GM19025 (cell line): Measurements from ENCODE around the gene KTN1.
A peak's percentile ranks its signal among the peaks of the same experiment; 100 is the strongest.

ENCODE experiments used
- ATAC-seq: cut with Tn5 transposase; IDR thresholded peaks from one replicate; pipeline ENCODE4 v1.9.1; 2021; ENCODE audit warnings: mild to moderate bottlenecking, low read depth, moderate library complexity; ENCODE audit not compliant: unreplicated experiment

KTN1 gene, protein sequence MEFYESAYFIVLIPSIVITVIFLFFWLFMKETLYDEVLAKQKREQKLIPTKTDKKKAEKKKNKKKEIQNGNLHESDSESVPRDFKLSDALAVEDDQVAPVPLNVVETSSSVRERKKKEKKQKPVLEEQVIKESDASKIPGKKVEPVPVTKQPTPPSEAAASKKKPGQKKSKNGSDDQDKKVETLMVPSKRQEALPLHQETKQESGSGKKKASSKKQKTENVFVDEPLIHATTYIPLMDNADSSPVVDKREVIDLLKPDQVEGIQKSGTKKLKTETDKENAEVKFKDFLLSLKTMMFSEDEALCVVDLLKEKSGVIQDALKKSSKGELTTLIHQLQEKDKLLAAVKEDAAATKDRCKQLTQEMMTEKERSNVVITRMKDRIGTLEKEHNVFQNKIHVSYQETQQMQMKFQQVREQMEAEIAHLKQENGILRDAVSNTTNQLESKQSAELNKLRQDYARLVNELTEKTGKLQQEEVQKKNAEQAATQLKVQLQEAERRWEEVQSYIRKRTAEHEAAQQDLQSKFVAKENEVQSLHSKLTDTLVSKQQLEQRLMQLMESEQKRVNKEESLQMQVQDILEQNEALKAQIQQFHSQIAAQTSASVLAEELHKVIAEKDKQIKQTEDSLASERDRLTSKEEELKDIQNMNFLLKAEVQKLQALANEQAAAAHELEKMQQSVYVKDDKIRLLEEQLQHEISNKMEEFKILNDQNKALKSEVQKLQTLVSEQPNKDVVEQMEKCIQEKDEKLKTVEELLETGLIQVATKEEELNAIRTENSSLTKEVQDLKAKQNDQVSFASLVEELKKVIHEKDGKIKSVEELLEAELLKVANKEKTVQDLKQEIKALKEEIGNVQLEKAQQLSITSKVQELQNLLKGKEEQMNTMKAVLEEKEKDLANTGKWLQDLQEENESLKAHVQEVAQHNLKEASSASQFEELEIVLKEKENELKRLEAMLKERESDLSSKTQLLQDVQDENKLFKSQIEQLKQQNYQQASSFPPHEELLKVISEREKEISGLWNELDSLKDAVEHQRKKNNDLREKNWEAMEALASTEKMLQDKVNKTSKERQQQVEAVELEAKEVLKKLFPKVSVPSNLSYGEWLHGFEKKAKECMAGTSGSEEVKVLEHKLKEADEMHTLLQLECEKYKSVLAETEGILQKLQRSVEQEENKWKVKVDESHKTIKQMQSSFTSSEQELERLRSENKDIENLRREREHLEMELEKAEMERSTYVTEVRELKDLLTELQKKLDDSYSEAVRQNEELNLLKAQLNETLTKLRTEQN (N-terminal part only)

DNA sequence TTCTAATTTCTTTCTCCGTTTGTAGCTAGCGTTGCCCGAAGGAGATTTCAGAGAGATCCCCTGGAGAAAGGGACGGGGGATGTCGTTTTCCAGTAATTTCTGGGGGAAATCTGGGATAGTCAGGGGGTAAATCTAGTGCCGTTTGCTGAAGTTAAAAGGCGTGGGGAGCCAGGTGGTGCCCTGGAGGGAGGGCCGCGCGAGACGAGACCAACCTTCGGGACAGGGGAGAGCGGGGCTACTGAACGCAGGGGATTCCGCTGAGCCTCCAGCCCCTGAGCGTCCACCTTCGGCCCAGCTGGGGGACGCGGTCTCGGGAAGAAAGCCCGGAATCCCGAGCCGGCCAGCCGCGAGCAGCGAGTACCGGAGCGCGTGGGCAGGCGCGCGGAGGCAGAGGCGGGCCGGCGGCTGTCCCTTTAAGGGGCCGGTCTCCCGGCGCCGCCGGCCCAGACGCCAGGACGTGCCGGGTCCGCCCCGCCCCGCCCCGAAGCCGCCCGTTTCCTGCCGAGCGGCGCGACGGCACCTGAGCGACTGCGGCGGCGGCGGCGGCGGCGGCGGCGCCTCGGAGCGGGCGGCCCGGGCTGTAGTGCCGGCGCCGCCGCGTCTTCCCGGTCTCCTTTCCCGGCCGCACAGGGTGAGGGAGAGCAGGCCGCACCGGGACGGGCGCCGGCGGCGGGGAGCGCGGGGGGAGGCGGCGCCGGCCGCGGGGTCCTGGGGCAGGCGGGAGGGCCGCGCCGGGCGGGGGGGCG lies at the start of gene KTN1:
TSS of gene KTN1 (plus strand) at position 484 of the 746 bp plus-strand sequence. CDS start 31,842 bp downstream, outside the sequence.
- ATAC-seq: peak; percentile 88

DNA sequence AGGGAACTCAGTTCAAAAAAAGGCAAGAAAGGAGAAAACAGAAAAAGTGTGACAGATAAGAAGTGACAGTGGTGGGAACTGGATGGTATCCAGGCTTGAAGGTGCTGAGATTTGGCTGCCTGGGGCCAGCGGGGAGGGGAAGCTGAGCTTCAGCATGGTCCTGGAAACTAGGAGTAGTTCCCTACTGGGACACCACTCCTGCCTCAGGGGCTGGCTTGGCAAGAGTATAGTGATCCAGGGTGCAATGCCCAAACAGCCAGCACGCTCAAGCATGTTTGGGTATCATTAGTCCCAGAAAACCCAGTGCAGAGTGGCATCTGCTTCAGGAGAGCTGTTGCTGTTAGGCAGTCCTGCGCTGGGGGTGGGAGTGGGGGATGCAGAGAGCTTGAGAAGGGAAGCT lies 49.5 kb upstream of the KTN1 start:
- no peak for ATAC-seq

DNA sequence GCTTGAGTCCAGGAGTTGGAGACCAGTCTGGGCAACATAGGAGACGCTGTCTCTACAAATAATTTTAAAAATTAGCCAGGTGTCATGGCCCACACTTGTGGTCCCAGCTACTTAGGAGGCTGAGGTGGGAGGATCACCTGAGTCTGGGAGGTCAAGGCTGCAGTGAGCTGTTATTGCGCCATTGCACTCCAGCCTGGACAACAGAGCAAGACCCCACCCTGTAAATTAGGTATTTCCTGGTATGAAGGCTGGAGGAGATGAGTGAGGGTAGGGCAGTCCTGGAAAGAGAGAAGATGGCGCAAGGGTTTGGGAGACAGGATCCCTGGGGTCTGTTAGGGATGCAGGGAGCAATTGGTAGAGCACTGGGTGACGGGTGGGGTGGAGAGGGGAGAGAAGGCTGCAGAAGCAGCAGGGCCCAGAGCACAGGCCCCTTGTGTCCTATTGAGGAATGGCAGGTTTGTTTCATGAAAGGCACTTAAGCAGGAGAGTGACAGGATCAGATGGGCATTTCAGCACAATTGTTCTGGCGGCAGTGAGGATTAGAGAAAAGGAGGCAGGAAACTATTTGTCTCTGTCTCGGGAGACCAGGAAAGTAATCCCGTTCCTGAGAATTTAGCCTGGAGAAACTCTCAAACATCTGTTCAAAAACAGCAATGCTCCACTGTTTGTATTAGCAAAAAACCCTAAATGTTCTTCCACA lies 47.2 kb upstream of the KTN1 start:
- no peak for ATAC-seq

DNA sequence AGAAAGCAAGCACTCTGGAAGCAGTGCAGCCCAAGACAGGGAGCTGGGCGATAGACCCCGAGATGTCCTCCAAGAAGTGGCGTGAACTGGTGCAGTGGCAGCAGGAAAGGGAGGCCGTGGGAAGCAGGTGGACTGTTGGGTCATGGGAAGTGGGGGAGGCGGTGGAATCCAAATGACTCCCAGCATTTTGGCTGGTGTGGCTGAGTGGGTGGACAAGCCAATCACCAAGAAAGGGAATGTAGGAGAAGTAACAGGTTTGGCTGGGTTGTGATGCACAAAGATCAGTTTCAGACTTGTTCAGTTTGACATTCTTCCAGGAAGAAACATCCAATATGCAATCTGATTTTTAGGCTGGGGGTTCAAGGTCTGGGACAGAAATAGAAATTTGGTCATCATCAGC lies 46.0 kb upstream of the KTN1 start:
- ATAC-seq: no peak

DNA sequence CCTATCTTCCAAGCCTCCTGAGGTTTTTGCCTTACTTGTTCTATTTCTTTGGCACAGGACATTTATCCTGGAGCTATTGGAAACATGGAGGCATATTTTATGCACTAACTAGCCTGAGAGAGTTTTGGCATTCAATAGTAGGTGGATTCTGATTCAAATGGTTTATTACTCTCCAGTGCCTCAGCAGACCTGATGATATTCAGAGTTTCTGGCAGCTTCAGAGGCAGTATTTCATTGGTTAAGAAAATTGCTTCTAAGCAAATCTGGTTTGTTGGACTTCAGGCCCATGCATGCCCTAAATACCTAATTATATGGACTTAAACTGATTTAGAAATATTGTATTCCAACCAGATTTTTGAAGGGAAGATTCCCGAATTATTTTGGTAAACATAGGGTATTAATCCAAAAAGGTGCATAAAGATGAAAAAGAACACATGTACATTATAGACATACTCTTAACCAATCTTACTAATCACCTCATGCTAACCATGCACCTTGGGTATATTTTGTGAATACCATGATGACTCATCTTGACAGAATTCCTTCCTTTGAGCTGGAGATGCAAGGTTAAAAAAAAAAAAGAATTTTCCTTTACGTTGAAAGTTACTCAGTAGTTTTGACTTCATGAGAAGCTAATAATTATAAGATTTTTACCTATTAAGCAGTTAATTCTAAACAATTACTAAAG lies 44.3 kb upstream of the KTN1 start:
- ATAC-seq: no peak

DNA sequence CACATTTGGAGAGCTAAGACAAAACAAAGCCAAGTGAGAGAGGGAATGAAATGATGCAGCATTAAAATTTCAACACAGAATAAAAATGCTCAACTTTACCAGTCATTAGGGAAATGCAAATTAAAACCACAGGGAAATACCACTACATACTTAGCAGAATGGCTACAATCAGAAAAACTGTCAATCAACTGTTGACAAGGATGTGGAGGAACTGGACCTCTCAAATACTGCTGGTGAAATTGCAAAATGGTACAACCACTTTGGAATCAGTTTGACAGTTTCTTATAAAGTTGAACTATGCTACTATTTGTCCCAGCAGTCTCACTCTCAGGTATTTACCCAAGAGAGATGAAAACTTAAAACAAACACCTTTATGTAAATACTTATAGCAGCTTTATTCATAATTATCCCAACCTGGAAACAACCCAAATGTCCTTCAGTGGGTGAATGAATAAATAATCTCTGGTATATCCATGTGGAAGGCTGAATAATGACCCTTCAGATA lies 43.8 kb upstream of the KTN1 start:
- no peak for ATAC-seq

DNA sequence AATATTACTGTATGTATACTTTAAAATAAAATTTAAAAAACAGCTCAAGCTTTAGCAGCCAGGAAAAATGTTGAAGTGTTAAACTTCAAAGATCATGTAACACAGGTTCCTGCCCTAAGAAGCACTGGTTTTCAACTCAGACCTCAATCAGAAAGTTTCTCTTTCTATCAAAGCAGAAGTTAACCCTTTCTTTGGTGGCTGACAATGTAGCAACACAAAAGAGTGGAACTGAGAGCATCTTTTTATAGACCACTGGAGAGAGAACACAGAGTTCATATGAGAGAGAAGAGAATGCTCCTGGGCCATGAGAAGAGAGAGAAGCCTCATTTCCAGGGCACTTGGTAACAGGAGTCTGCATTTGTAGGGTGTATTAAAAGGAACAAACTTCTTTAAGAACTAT lies 42.2 kb upstream of the KTN1 start:
- ATAC-seq: no peak

DNA sequence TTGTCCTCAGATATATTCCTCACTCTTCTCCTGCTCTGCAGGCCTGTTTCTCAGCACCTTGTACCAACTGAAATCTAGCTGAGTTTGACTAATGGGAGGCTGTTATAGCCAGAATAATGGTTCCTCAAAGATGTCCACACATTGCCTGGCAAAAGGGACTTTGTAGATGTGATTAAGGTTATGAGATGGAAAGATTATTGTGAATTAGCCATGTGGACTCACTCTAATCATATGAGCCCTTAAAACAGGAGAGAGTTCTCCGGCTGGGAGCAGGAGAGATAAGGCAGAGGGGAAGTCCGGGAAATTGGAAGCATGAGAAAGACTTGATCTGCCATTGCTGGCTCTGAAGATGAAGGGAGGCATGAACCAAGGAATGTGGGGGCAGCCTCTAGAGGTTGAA lies 40.0 kb upstream of the KTN1 start:
- no peak for ATAC-seq

DNA sequence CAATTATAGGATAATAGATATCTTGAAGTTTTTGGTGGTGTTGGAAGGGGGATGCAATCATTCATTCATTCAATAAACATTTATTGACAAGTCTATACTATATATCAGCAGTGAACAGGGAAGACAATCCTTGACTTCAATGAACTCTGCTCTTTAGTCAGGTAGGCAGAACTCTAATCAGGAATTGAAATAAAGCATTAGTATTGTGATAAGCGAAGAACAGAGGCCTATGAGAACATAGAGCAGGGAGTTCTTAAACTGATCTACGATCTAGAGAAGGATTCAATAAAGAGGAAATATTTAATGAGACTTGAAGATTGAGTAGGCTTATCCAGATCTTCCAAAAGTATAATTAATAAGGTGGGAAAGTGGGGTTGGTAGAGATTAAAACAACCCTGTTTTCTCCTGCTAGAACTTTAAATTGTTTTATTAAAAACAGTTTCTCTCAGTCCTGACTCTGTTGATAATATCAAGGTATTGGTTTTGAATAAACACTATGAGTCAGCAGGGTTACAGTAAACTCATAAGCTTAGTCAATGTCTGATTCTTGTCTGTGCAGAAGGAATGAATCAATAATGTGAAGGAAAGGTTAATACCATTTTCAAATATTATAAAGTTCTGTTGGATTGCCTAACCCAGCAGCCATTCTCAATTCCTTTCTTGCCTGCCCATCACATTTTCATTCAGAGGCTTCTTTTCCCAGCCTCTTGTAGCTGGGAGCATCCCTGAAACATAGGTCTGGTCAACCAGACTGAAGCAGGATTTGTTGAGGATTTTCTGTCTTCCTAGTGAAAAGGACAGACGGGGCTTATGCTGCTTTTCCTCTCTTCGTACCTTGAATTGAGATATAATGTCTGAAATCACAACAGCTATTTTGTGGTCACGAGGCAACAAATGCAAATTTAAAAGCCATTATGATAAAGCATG lies 38.9 kb upstream of the KTN1 start:
- no peak for ATAC-seq

DNA sequence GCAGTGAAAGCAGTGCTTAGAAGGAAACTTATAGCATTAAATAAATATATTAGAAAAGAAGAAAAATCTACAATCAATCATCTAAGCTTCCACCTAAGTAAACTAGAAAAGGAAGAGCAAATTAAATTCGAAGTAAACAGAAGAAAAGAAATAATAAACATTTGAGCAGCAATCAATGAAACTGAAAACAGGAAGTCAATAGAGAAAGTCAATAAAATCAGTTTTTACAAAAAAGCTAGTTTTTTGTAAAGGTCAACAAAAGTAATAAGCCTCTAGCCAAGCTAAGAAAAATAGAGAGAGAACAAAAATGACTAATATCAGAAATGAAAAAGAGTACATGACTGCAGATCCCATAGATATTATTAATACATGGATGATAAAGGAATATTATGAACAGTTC lies 34.2 kb upstream of the KTN1 start:
- peak; percentile 3 for ATAC-seq

DNA sequence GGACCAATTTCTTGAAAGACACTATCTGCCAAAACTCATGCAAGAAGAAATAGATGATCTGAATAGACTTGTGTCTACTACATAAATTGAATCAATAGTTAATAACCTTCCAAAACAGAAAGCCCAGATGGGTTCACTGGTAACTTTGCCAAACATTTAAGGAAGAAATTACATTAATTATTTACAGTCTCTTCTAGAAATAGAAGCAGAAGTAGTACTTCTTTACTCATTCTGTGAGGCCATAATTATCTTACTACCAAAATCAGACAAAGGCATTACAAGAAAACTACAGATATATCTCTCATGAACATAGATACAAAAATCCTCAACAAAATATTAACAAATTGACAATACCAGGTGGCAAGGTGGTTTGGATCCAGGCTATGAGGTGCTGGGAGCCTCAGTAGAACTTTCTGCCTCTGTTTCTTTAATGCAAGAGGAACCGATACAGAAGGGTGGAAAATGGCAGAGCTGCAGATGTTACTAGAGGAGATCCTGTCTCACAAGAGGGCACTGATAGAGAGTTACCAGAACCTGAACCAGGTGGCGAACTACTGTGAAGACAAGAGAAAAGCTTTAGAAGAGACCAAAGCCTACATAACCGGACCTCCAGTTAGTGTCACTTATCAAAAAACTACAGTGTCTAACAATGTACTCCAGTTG lies 33.7 kb upstream of the KTN1 start:
- peak; percentile 63 for ATAC-seq

DNA sequence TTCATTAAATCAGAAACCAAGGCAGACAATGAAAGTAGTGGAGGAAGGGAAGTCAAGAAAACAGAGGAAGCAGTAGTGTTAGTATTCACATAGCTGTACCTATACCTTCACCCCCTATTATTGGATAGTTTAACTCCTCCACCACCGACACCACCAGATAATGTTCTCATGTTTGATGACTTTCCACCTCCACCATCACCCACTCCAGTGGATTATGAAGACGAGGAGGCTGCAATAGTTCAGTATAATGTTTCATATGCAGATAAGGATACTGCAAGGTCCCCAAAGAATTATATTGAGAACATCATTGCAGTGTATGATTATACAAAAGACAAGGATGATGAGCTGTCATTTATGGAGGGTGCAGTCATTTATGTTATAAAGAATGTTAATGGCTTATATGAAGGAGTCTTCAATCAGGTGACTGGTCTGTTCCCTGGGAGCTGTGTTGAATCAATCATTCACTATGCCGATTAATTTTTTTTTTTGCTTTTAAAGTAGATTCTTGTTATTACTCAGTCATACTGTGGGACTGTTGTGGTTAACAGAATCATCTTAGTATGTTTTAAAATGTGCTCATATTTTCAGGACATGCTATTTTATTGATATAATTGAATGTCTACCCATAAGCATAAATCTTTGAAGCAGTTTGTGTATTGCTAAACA lies 32.2 kb upstream of the KTN1 start:
- peak; percentile 30 for ATAC-seq

DNA sequence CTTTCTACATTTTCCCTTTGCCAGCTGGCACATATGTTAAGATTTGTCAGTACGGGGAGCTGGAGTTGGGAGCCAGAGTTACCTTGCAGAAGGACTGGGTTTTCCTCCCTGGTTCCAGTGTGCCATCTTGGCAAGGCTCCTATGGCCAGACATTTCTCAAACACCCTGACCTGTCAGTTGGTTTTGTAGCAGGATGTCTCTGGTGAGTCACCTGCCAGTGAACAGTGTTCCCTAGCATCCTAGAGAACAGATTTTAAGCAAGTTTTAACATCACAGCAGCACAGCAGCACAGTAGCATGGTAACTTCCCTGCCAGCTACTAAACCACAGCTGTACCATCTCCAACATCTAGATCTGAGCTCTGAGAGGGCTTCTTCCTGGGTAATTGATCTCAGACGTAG lies 26.2 kb upstream of the KTN1 start:
- no peak for ATAC-seq

DNA sequence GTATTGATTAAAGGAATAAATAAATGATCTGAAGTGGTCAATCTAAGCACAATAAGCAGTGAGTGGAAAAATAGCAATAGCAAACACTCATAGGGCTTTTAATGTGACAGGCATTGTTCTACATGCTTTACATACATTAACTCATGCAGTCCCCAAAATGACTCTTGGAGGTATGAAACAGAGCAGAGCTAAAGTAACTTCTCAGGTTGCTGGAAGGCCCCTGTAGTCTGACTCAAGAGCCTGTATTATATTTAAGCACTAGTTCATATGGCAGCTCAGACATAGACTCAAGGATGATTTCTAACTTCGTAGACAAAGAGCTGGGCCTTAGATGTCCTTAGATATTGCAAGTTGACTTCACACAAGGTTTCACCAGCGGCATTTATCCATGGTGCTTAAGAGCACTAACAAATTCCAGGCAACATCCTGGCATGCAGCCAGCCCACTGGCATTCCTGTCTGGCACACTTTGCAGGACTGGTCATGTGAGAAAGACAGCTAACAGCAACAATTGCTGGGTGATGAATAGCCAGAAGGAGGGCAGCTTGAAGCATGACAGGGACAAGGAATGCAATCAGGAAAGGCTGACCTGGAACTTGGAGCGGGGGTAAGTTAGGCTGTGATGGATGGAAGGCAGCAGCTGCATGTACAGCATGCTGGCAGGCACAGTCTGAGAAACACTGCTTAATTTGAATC lies 22.9 kb upstream of the KTN1 start:
- ATAC-seq: no peak

DNA sequence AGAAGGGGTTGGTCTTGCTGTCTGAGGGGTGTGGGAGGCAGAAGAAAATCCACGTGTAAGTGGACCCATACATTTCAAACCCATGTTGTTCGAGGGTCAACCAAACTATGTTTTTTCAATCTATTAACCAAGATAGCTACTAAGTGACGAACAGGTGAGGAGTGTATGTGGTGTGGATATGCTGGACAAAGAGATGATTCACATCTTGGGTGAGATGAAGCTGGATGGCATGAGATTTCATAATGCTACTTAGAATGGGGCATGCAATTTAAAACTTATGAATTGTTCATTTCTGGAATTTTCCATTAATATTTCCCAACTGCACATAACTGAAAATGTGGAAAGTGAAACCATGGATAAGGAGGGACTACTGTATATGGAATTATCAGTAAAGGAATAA lies 17.9 kb upstream of the KTN1 start:
- no peak for ATAC-seq

DNA sequence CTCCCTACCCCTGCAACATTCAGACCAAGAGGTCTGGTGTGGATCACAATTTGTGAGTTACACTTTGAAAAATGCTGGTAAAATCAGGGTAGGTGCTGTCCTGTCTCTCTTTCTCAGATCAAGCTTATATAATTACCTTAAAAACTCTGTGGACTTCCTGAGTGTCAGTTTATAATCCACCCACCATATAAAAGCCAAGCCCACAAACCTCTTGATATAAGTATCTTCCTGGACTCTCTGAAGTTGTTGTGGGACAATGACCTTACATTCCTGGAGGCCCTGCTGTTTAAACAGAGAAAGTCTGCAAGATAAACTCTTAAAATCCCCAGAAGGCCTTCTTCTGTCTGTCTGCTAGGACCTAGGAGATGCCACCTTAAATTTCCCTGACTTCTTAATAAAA lies 11.4 kb upstream of the KTN1 start:
- ATAC-seq: no peak
